ENCODE results near the gene SF3B2.
"Not testable (repeated sequence)": the region's sequence is repeated elsewhere in the genome, so short reads cannot be mapped to it uniquely, and the experiment has no call there.

The SF3B2 gene

DNA sequence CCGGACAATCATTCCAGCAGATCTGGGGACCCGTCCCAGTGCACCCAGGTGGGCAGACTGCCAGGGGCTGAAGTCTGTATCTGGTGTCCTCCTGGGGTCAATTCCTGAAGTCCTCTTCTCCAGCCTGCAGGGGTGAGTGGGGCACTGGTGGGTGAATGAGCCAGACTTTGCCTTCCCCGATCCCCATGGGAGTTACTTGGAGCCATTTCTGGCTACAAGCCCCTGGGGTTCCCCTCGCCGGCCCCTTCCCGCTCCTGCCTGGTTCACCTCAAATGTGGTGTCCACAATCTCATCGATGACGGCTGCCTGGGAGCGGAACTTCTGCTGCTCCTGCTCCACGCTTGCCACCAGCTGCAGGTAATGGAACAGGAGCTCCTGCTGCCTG, 35.4 kb upstream of the SF3B2 start:
- DNase-seq = no peak

DNA sequence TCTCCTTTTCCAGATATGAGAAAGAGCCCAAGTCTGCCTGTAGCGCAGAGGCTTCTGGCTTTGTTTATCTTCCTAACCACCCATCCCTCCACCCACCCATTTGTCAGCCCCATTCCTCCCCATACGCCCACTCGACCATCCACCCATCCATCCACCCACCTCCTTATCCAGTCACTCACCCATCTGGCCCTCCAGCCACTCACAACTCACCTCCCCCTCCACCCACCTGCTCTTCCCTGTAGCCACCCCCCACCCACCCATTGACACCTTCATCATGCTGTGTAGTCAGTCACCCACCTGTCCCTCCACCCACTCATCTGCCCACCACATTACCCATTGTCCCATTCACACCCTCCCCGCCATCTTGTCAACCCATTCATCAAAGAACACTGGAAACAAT, 34.8 kb upstream of the SF3B2 start:
- DNase-seq = no peak

DNA sequence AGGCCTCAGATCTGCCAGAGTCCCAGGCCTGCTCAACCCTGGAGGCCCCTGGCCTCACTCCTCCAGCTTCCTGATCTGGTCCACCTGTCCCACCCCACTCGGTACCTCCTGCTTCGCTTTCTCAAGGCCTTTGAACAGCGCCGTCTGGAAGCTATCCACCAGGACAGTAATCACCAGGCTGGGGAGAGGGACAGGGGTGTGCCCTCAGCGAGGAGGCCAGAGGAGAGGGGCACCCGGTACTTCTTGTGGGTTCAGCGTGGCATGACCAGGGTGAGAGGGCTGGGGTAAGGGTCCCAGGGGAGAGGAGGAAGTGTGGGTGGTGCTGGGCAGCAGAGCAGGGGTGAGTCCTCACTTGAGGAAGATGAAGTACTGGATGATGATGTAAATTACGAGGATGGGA, 32.0 kb upstream of the SF3B2 start:
- DNase-seq = no peak

DNA sequence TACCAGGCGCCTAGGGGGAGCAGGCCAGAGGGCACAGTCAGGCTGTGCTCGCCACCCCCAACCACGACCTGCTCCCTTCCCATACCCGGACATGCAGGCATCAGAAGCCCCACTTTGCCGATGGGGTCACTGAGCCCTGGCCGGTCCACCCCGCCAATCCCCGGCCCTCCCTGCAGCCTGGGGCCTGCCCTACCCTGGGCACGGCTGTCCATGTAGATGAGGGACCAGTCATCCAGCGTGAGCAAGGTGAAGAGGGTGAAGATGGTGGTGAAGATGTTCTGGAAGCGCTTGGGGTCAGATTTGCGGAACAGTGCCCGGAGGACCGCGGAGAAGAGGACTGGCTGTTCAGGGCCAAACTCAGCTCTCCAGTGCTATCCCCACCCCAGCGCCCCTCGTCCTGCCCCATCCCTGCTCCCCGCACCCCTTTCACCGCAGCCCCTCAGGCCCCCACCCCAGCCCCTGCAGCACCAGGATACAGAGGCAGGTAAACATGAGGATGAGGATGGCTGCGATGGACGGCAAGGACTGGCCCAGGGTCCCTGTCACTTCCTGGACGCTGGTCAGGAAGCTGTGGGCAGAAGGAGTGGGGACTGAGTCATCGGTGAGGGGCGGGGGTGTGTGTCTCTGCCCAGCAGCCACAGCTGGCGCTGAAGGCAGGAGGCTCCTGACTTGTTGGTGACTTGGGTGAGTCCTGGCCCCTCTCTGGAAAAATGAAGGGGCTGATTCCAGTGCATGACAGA, 31.4 kb upstream of the SF3B2 start:
- no peak for DNase-seq

DNA sequence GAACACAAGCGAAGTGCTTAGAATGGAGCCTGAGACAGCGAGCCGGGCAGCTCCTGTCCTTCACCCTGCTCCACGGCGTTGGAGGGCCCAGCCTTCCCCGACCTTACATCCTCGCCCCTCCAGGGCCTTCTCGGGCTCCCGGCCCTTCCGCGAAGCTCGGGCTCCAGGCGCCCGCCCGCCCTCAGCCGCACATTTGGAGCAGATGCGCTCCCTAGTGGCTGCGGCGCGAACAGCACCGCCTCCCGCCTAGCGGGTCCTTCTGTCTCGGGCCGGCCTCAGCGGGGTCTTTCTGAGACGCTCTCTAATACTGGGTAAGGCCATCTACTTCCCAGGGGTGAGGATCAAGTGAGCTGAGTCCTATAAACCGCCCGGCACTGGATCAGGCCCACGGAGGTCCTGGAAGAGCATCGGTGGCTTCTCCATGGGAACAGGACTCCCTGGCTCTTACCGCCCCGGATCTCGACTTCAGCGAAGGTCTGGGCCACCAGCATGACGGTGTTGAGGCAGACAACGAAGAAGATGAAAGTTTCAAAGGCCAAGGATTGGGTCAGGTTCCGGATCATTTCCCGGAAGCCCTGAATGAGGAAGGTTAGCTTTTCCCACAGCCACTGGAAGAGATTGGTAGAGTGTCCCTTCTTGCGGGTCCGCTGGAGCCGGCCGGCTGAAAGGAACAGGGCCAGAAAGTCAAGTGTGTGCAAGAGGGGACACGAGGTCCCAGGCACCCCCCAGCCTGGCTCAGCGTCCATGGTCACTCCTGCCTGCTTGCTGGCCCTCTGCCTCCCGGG, 29.6 kb upstream of the SF3B2 start:
- peak; percentile 77 for DNase-seq

DNA sequence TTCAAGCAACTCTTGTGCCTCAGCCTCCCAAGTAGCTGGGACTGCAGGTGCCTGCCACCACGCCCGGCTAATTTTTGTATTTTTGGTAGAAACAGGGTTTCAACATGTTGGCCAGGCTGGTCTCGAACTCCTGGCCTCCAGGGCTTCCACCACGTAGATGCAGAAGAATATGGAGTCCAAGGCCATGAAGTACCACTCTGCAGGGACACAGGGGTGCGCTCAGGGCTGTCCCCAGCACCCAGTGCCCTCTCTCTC, 29.1 kb upstream of the SF3B2 start:
- DNase-seq = not testable (repeated sequence)

DNA sequence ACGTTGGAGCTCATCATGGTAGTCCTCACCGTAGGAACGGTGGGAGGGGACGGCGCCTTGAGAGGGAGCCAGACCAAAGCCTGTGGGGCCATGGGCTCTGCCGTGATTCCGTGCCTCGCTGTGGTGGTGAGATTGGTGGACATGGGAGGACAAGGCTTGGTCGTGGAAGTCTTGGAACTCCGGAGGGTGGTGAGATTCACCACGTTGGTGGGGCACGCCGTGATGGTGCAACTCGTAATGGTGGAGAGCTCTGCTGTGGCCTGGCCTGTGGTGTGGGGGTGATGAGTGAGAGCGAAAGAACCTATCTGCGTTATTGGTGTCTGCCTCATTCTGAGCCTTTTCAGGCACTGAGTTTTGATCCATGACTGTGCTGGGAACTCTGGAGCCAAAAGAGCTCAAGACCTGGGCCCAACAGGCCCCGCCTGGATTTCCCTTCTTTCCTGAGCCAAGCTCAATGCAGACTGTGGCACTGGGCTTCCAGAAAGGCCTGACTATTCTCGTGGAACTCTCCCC, 26.1 kb upstream of the SF3B2 start, which contains the start of gene CATSPER1:
CATSPER1 (minus strand) TSS at position 463 of the 513 bp plus-strand sequence; CDS start at position 363, 100 bp downstream.
- no peak for DNase-seq

DNA sequence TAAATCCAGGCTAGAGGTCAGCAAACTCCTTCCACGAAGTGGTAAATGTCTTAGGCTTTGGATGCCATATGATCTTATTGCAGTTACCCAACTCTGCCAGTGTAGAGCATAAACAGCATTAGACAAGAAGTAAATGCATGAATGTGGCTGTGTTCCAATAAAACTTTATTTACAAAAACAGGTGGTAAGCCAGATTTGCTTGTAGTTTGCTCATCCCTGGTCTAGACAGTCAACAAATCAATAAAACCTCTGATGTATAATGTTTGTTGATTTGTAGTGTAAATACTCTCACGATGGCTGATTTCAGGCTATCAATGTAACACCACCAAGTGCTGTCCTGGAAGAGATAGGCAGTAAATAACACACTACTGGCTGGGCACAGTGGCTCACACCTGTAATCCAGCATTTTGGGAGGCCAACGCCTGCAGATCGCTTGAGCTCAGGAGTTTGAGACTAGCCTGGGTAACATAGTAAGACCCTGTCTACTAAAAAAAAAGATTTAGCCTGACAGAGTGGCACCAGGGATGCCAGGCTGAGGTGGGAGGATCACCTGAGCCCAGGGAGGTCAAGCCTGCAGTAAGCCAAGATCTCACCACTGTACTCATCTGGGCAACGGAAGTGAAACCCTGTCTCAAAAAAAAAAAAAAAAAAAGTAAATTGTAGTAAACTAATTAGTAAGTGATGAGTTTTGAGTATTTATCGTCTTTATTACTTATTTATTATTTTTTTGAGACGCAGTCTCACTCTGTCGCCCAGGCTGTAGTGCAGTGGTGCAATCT, 19.0 kb upstream of the SF3B2 start:
- DNase-seq = no peak

DNA sequence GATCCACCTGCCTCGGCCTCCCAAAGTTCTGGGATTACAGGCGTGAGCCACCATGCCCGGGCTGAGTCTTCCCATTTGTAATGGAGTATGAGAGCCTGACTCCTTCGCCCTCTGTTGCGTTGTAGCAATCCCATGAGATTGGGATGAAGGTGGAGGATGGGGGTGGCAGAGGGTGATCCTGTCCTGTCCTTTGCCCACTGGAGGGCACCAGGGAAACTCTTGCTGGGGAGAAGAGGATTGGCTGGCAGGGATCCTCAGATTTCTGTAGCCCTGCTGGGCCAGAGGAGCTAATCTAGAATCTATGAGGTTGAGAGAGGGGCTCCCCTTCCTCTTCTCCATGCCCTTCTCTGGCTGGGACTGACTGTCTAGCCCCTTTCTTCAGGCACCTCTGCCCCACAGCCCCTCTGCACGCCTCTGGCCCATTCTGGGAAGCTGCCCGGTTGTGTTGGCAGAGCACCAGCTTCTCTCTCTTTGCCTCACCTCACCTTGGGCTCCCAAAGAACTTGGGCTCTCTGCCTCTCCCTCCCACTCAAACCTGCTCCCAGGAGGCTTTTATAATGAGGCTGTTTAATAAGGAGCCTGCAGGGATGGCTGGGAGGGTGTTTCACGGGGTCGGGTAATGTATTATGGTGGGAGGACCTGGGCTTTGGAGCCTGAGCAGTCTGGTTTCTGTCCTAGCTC, 16.4 kb upstream of the SF3B2 start:
- DNase-seq = no peak

DNA sequence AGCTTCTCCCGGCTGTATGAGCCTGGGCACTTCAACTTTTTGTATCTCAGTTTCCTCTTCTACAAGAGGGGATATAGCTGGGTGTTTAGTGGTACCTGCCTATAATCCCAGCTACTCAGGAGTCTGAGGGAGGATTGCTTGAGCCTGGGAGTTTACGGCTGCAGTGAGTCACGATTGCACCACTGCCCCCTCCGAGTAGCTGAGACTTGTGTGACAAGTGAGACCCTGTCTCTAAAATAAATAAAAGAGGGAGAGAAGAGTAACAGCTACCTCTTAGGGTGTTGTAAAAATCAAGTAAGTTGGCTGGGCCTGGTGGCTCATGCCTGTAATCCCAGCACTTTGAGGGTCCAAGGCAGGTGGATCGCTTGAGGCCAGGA, 15.8 kb upstream of the SF3B2 start:
- DNase-seq = no peak

DNA sequence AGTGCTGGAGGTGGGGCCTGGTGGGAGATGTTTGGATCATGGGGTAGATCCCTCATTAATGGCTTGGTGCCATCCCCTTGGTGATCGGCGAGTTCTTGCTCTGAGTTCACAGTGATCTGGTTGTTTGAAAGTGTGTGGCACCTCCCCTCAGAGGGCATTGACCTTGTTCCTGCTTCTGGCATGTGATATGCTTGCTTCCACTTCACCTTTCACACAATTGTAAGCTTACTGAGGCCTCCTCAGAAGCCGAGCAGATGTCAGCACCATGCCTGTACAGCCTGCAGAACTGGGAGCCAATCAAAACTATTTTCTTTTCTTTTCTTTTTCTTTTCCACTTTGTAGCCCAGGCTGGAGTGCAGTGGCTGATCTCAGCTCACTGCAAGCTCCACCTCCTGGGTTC, 14.8 kb upstream of the SF3B2 start:
- DNase-seq = no peak

DNA sequence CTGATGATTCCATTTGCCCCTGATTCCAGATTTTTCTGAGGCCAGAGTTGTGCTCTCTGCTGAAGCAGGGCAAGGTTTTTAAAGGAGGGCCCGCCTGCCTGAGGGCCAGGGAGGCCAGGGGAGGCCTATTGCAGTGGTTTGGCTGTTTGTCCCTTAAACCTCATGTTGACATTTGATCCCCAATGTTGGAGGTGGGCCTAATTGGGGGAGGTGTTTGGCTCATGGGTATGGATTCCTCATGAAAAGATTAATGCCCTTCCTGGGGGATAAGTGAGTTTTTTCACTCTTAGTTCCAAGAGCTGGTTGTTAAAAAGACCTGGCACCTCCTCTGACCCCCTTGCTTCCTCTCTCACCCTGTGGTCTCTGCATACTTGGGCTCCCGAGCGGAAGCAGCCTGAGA, 12.4 kb upstream of the SF3B2 start:
- no peak for DNase-seq

DNA sequence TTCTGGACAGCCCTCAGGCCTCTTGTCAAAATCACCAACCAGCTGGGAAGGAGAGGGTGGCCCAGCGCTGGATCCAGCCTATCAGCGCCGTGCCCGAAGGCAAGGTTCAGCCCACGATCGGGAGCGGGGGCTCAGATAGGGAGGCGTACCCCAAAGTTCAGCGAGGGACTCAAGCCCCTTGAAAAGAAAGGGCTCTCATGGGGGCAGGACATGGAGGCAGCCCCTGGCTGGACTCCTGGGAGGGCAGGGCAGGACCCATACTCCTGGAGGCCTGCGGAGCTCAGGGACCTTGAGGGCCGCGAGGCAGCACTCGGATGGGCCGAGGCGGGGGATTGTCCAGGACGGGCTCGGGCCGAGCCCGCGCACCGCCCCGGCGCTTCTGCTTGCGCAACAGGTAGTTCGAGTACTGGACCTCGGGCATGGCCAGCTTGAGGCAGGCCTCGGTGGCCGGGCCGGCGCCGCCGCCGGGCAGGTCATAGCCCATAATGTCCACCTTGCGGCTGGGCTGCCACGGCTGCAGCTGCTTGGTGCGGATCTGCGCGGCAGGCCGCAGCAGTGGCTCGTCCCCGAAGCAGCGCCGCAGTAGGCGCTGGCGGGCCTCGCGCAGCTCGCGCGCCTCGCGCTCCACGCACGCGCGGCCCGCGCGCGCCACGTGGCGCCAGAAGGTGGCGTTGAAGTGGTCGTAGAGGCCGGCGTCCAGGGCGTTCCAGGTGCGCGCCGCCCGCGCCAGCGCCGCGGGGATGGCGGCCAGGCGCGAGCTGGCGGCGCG, 9.8 kb upstream of the SF3B2 start:
- no peak for DNase-seq

DNA sequence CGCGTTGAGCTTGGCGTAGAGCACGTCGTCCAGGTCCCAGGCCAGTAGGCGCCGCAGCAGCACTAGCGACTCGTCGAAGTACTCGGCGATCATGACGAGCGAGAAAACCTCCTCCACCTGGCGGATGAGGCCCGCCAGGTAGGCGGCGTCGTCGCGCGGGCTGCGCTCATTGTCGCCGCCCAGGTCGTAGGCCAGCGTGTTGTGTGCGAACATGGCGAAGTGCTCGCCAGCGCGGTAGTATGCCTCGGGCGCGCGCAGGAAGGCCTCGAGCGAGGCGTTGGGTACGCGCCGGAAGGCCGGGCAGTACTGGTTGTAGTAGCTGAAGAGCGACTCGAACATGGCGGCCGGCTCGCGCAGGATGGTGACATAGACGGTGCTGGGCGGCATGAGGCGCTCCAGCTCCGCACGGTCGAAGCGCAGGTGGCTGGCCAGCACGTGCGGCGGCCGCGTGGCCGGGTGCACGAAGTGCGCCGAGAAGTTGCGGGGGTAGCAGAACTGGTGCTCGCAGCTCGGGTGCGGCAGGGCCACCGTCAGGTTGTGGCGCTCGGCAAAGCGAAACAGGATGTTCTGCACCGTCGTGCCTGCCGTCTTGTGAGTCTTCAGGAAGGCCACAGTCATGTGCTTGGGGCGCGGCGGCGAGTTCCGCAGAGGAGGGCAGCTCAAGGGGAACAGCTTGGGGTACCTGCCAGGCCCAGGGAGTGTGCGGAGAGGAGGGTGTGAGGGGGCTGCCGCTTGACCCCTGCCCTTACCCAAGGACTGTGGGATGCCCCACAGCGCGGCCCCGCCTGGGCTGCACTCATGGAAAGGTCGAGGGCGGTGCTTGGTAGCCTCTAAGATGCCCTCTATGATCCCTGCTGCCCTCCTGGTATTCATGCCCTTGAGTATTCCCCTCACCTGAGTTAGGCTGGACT, 8.9 kb upstream of the SF3B2 start:
- no peak for DNase-seq

DNA sequence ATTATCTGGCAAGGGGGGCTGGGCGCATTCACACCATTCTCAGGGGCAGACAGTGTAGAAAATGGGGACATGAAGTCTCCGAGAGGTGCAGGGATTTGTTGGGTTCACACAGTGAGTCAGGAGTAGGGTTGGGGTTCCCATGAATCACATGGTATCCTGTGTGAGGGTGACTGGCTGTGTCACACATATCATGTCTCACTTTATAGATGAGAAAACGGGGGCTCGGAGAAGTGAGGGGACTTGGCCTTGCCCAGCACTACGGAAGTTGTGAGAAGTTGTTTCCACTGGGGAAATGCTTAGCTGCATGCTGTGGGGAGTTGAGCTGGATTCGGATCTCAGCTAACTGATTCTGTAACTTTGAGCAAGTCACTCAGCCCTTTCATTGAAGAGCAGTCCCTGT, 7.4 kb upstream of the SF3B2 start:
- DNase-seq = no peak

DNA sequence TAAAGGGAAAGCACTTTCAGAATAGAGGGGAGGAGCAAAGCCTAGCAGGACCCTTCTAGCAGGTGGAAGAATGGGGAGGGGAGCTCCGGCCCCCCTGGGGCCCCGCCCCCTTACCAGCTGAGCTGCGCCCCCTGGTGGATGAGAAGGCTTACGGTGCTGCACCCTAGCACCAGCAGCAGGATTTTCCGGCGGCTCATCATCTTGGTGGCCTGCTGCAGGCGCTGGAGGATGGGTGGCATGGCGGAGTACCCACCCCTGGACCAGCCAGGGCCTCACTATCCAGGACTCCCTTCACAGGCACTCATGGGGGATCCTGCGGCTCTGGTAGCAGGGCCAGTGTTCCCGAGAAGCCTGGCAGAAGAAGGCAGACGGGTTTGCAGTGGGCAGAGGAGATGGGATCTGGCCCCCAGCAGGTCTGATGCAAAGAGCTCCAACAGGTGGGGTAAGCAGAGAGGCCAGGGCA, 7.0 kb upstream of the SF3B2 start:
- DNase-seq = peak; percentile 88

DNA sequence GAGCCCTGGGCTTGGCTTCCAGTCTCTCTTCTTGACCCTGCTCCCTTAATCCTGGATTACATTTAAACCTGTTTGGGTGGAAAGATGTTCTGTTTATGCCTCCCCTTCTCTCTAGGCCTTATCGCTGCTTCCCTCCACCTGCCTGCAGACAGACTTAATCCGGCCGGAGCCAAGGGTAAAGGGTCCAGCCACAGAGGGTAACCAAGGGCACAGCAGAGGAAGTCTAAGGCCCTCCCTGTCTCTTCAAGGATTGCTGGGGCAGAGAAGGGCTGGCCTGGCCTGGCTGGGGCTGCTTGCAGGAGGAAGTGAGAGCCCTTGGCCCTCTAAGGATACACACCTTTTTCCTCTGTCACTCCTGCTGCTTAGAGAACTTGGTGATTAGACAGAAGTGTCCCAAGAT, 5.3 kb upstream of the SF3B2 start:
- DNase-seq = no peak

DNA sequence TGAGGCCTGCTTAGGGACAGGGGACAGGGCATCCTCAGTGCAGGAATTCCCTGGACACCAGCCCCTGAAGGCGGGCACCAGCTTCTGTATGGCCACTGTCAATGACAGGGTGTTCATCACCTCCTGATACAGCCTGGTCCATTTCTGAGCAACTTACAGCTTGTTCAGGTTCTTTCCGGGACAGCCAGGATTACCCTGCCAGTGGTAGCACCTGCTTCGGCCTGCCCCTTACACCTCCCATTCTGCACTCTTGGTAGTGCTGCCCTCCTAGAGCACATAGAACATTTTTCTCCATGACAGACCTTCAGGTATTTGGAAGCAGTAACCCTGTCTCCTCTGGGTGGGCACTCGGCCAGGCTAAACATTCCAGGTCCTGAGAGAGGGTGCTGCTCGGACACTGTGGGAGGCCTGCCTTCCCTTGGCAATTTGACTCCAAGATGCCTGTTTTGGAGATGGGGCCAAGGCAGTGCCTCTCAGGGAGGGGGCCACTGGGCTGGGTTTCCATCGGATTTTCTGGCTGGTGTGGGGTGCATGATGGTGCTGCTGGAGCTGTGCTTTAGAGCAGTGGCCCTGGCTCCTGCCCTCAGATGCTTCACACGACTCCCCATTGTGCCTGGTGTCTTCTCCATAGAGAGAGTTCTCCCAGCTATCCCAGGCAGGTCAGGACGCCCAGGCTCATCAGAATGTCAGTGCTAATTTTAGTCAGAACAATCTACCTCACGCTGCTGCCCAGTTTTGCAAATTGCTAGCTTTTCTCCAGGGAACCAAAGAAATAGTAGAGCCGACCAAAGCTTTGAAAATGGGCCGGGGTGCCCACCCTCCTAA, 4.4 kb upstream of the SF3B2 start:
- DNase-seq = no peak

DNA sequence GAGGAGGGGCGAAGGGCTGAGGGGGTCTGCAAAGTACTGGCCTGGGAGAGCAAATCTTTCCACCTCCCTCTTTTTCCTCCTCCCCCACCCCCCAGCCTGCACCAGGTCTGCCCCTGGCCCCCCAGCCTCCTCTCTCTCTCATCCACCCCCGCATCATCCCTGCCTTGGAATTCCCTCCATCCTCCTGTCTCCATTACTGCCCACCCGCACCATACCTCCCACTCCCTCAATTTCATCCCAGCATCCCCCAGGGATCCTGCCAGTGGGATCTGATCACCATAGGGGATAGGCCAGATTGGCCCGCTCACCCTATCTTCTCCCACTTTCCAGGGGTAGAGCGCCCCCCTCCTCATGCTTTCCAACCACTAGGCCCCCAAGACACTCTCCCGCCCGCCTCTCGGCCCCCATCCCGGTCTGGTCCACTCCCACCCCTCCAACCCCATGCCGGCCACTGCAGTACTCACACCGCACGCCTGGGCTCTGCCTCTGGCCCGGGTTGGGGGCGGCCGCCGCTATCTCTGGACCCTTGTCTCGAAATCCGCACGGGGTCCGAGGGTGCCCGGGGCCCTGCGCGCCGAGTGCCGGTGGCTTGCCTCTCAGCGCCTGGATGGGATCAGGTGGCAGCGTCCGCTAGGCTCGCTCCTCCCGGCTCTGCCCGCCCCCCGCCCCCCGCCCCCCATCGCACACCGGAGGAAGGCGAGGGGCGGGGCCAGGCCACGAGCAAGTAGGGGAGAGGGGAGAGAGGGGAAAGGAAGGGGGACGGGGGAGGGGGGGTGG, 3.4 kb upstream of the SF3B2 start, which contains the start of gene GAL3ST3:
GAL3ST3 (minus strand) TSS at position 615 of the 777 bp plus-strand sequence. CDS start 3,746 bp downstream, outside the sequence.
- no peak for DNase-seq
